Testis (tissue), 2 donors: Measurements from ENCODE around the gene PRUNE2.

Source experiments
- CTCF ChIP-seq, 3 experiments: fragments of 450-650 bp in 2 of 3; fragments of 200-600 bp in 1 of 3; sonication (generic) in 1 of 3; IDR thresholded peaks; one replicate each; pipeline ENCODE4 v1.5.1; 2016 to 2019; ENCODE audit warnings: antibody characterized with exemption in 3 of 3, mild to moderate bottlenecking in 2 of 3, moderate library complexity in 1 of 3
- POLR2A ChIP-seq: fragments of 450-650 bp; IDR thresholded peaks from one replicate; pipeline ENCODE4 v1.6.1; 2017; ENCODE audit warnings: antibody characterized with exemption, mild to moderate bottlenecking, moderate library complexity

GRCh38 chr9:76764138-76764537, 141.8 kb downstream of the PRUNE2 start, which contains the start of gene PCA3:
- TF ChIP-seq POLR2A: no peak
- no peak for TF ChIP-seq CTCF (IDR thresholded peaks at IDR 0.05)
